ENCODE results near the gene FBXW8.

The FBXW8 gene

DNA sequence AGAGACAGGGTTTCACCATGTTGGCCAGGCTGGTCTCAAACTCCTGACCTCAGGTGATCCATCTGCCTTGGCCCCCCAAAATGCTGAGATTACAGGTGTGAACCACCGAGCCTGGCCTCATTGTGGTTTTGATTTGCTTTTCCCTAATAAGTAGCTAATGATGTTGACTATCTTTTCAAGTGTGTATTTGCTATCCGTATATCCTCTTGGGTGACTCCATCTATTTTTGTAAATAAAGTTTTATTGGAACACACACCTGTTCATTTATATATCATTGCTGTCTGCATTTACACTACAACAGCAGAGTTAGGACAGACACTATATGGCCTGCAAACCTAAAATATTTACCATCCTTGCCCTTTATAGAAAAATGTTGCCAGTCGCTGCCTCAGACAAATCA is 15.8 kb upstream of the FBXW8 start:
- Histone ChIP-seq H3K36me3 (ENCODE audit: control insufficient read depth in 2 of 2, insufficient read depth in 1 of 2, low read length in 2 of 2) (no peaks in the 10 kb centered on the region), H3K9me3 (ENCODE audit: control insufficient read depth, insufficient read depth, low read depth, low read length) (no peaks in the 10 kb centered on the region), H3K4me1 (ENCODE audit: control insufficient read depth, insufficient read depth, low read length) (no peaks in the 10 kb centered on the region), H3K27ac (ENCODE audit: extremely low read depth, low read depth, low read length) (no peak overlapping the region), H3K4me3 (ENCODE audit: low read depth, low read length) (no peak overlapping the region)
- ChIA-PET CTCF (no interaction called here), POLR2A (no interaction called here)
- TF ChIP-seq ZNF785 (tag by site-specific recombination; IDR thresholded peaks at IDR 0.05) (no peak), ZNF132 (tag by site-specific recombination; IDR thresholded peaks at IDR 0.05; ENCODE audit: borderline replicate concordance) (no peak), MEIS1 (CRISPR knock-in tag; IDR thresholded peaks at IDR 0.05; ENCODE audit: borderline replicate concordance) (no peak), KLF10 (tag by site-specific recombination; IDR thresholded peaks at IDR 0.05) (no peak), ZNF530 (tag by site-specific recombination; IDR thresholded peaks at IDR 0.05; ENCODE audit: low read depth) (no peak), ZBTB17 (tag by site-specific recombination; IDR thresholded peaks at IDR 0.05) (no peak), ZFP41 (tag by site-specific recombination; IDR thresholded peaks at IDR 0.05; ENCODE audit: borderline replicate concordance) (no peak), EGR2 (tag by site-specific recombination; IDR thresholded peaks at IDR 0.05; ENCODE audit: low read depth) (no peak), ZNF629 (tag by site-specific recombination; IDR thresholded peaks at IDR 0.05) (no peak), KLF16 (tag by site-specific recombination; IDR thresholded peaks at IDR 0.05) (no peak), ZNF112 (tag by site-specific recombination; IDR thresholded peaks at IDR 0.05) (no peak), SCRT1 (tag by site-specific recombination; IDR thresholded peaks at IDR 0.05; ENCODE audit: borderline replicate concordance) (no peak; the same call in 1 of the 2 replicates), ZFP3 (tag by site-specific recombination; IDR thresholded peaks at IDR 0.05; ENCODE audit: low read depth) (no peak), ZNF571 (tag by site-specific recombination; IDR thresholded peaks at IDR 0.05) (no peak), GLI4 (tag by site-specific recombination; IDR thresholded peaks at IDR 0.05) (no peak)
- TF ChIP-seq, protein P1, sequence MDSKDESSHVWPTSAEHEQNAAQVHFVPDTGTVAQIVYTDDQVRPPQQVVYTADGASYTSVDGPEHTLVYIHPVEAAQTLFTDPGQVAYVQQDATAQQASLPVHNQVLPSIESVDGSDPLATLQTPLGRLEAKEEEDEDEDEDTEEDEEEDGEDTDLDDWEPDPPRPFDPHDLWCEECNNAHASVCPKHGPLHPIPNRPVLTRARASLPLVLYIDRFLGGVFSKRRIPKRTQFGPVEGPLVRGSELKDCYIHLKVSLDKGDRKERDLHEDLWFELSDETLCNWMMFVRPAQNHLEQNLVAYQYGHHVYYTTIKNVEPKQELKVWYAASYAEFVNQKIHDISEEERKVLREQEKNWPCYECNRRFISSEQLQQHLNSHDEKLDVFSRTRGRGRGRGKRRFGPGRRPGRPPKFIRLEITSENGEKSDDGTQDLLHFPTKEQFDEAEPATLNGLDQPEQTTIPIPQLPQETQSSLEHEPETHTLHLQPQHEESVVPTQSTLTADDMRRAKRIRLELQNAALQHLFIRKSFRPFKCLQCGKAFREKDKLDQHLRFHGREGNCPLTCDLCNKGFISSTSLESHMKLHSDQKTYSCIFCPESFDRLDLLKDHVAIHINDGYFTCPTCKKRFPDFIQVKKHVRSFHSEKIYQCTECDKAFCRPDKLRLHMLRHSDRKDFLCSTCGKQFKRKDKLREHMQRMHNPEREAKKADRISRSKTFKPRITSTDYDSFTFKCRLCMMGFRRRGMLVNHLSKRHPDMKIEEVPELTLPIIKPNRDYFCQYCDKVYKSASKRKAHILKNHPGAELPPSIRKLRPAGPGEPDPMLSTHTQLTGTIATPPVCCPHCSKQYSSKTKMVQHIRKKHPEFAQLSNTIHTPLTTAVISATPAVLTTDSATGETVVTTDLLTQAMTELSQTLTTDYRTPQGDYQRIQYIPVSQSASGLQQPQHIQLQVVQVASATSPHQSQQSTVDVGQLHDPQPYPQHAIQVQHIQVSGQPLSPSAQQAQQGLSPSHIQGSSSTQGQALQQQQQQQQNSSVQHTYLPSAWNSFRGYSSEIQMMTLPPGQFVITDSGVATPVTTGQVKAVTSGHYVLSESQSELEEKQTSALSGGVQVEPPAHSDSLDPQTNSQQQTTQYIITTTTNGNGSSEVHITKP (tag by site-specific recombination; IDR thresholded peaks at IDR 0.05) = no peak
- TF ChIP-seq, protein P2, sequence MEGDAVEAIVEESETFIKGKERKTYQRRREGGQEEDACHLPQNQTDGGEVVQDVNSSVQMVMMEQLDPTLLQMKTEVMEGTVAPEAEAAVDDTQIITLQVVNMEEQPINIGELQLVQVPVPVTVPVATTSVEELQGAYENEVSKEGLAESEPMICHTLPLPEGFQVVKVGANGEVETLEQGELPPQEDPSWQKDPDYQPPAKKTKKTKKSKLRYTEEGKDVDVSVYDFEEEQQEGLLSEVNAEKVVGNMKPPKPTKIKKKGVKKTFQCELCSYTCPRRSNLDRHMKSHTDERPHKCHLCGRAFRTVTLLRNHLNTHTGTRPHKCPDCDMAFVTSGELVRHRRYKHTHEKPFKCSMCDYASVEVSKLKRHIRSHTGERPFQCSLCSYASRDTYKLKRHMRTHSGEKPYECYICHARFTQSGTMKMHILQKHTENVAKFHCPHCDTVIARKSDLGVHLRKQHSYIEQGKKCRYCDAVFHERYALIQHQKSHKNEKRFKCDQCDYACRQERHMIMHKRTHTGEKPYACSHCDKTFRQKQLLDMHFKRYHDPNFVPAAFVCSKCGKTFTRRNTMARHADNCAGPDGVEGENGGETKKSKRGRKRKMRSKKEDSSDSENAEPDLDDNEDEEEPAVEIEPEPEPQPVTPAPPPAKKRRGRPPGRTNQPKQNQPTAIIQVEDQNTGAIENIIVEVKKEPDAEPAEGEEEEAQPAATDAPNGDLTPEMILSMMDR (tag by site-specific recombination; IDR thresholded peaks at IDR 0.05) = no peak
- TF ChIP-seq, protein P3, sequence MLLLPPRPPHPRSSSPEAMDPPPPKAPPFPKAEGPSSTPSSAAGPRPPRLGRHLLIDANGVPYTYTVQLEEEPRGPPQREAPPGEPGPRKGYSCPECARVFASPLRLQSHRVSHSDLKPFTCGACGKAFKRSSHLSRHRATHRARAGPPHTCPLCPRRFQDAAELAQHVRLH (tag by site-specific recombination; IDR thresholded peaks at IDR 0.05) = no peak

DNA sequence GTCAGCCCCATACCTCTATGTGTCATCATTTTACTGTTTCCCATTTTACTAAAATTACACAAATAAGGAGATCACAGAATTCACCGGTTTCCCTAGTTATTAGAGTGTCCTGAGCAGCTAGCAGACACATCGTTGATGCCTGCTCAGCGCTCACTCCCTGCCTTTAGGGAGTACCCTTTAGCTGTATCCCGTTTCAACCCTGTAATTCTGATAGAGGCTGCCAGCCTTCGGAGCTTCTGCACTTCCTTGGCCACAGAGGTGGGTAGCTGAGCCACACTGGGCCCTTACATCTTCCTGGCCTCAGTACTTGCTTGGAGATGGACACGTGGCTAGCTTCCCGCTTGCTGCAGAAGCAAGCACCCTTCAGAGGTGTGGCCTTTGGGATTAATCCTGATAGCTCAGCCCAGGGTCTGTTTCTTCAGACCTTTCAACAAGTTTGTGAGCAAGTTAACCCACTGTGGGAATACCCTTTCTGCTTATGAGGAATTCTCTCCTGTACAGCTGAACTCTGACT is 14.3 kb upstream of the FBXW8 start:
- POLR2A ChIA-PET = interaction anchor here (0.5 kb wide), 1 partner anchor 153 kb away, joined by 3 read pairs; no protein-coding TSS in a partner anchor
- TF ChIP-seq ZNF266 (tag by site-specific recombination; IDR thresholded peaks at IDR 0.05; ENCODE audit: low read depth) (no peak), ZFP3 (tag by site-specific recombination; IDR thresholded peaks at IDR 0.05; ENCODE audit: low read depth) (no peak), ZBTB48 (tag by site-specific recombination; IDR thresholded peaks at IDR 0.05) (no peak), ZNF404 (tag by site-specific recombination; IDR thresholded peaks at IDR 0.05) (no peak), ZNF211 (tag by site-specific recombination; IDR thresholded peaks at IDR 0.05; ENCODE audit: low read depth) (no peak), SETDB1 (IDR thresholded peaks at IDR 0.05; ENCODE audit: insufficient read length, low read length) (no peak), GLI4 (tag by site-specific recombination; IDR thresholded peaks at IDR 0.05) (no peak), ZNF544 (tag by site-specific recombination; IDR thresholded peaks at IDR 0.05) (no peak)
- TF ChIP-seq, protein P4, sequence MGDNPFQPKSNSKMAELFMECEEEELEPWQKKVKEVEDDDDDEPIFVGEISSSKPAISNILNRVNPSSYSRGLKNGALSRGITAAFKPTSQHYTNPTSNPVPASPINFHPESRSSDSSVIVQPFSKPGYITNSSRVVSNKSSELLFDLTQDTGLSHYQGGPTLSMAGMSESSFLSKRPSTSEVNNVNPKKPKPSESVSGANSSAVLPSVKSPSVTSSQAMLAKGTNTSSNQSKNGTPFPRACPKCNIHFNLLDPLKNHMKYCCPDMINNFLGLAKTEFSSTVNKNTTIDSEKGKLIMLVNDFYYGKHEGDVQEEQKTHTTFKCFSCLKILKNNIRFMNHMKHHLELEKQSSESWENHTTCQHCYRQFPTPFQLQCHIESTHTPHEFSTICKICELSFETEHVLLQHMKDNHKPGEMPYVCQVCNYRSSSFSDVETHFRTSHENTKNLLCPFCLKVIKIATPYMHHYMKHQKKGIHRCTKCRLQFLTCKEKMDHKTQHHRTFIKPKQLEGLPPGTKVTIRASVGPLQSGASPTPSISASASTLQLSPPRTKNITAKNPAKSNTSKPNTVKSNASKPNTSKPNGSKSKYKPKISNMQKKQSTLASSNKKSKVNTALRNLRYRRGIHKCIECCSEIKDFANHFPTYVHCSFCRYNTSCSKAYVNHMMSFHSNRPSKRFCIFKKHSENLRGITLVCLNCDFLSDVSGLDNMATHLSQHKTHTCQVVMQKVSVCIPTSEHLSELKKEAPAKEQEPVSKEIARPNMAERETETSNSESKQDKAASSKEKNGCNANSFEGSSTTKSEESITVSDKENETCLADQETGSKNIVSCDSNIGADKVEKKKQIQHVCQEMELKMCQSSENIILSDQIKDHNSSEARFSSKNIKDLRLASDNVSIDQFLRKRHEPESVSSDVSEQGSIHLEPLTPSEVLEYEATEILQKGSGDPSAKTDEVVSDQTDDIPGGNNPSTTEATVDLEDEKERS (tag by site-specific recombination; IDR thresholded peaks at IDR 0.05) = no peak
- TF ChIP-seq, protein P5, sequence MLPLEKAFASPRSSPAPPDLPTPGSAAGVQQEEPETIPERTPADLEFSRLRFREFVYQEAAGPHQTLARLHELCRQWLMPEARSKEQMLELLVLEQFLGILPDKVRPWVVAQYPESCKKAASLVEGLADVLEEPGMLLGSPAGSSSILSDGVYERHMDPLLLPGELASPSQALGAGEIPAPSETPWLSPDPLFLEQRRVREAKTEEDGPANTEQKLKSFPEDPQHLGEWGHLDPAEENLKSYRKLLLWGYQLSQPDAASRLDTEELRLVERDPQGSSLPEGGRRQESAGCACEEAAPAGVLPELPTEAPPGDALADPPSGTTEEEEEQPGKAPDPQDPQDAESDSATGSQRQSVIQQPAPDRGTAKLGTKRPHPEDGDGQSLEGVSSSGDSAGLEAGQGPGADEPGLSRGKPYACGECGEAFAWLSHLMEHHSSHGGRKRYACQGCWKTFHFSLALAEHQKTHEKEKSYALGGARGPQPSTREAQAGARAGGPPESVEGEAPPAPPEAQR (tag by site-specific recombination; IDR thresholded peaks at IDR 0.05) = no peak

More for the DNA sequence above, 14.3 kb upstream of the FBXW8 start:
- Histone ChIP-seq H3K4me1 (ENCODE audit: control insufficient read depth, insufficient read depth, low read length) (no peaks in the 10 kb centered on the region), H3K4me3 (ENCODE audit: low read depth, low read length) (no peak overlapping the region), H3K36me3 (ENCODE audit: control insufficient read depth in 2 of 2, insufficient read depth in 1 of 2, low read length in 2 of 2) (no peaks in the 10 kb centered on the region), H3K27ac (ENCODE audit: extremely low read depth, low read depth, low read length) (no peak overlapping the region), H3K9me3 (ENCODE audit: control insufficient read depth, insufficient read depth, low read depth, low read length) (no peaks in the 10 kb centered on the region)
- CTCF ChIA-PET = interaction anchor here (0.6 kb wide), 1 partner anchor 16 kb away, joined by 4 read pairs; no protein-coding TSS in a partner anchor
